GM18870 (cell line): ENCODE results near the gene CWC27.

ENCODE experiments used
- ATAC-seq: cut with Tn5 transposase; IDR thresholded peaks from one replicate; pipeline ENCODE4 v1.9.1; 2021; ENCODE audit warnings: moderate library complexity; ENCODE audit not compliant: unreplicated experiment

The CWC27 gene, protein sequence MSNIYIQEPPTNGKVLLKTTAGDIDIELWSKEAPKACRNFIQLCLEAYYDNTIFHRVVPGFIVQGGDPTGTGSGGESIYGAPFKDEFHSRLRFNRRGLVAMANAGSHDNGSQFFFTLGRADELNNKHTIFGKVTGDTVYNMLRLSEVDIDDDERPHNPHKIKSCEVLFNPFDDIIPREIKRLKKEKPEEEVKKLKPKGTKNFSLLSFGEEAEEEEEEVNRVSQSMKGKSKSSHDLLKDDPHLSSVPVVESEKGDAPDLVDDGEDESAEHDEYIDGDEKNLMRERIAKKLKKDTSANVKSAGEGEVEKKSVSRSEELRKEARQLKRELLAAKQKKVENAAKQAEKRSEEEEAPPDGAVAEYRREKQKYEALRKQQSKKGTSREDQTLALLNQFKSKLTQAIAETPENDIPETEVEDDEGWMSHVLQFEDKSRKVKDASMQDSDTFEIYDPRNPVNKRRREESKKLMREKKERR

DNA sequence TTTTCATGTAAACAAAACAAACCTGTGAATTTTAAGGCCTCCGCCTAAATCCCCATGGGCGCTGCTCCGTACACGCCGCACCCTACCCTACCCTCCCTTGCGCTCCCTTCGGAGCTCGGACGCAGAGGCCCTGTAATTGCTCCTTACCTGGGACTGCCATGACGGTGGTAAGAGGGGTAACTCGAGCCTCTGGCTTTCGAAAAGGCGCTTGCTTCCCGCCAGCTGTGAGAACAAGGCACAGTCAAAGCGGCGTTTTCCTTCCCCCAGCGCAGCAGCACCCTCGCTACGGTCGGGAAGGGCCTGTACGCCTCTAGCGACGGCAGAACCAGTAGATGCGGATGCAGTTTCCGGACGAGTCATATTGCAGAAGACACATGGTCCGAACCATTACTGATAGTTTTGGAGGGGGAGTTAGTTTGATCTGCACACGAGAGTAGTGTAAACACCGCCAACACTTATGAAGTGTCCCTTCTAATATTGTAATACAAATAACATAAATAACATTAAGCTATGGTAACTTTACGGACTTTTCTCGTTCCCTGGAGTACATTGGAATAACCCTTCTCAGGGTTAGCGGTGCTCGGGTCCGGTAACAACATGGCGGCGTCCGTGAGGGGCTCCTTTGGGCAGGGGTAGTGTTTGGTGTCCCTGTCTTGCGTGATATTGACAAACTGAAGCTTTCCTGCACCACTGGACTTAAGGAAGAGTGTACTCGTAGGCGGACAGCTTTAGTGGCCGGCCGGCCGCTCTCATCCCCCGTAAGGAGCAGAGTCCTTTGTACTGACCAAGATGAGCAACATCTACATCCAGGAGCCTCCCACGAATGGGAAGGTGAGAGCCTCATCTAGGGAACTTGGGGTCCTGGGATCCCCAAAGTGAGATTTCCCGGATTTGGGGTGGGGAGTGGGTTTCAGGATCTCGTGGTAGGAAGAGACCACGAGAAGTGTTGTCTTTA lies at the start of gene CWC27, which contains the start of gene SREK1IP1:
Gene CWC27, plus strand, starts transcription at position 573 of the 955 bp plus-strand sequence. Its CDS starts 217 bp downstream, at position 790.
Gene SREK1IP1, minus strand, starts transcription at position 334 of the 955 bp plus-strand sequence. Its CDS starts 174 bp downstream, at position 160.
- peak; percentile 97 for ATAC-seq

DNA sequence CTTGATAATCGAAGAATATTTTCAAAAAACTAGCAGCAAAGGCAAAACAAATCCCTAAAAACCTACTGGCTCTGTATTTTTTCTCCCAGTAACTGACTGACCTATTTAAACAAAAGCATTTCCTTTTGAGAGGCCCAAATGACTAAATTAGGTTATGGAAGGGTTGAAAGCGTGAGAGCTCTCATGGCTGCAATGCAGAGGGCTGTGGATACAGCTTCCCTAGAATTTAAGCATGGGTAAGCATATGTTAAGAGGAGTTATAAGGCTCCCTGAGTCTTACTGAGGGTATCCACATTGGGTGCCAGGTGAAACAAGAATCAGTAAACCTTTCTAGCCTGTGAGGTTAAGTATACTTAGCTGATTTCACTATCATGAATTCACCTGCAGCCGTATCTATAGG lies 46.1 kb upstream of the CWC27 start:
- ATAC-seq: no peak

DNA sequence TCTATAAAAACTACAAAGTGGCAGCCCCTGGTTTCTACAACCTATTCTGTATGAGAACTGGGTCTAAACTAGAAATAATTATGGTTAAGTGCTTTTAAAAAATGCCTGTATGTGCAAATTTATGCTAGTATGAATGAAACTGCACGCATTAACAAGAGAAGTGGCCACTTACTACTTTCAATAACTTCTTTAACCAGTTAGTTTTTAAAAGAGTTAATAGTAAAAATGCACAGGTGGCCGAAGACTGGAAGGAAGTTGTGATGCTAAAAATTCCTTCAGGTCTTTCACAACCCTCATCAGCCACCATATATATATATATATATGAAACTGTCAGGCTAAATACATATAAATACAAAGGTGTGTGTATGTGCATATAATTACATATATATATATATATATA lies 41.6 kb upstream of the CWC27 start:
- ATAC-seq: no peak

DNA sequence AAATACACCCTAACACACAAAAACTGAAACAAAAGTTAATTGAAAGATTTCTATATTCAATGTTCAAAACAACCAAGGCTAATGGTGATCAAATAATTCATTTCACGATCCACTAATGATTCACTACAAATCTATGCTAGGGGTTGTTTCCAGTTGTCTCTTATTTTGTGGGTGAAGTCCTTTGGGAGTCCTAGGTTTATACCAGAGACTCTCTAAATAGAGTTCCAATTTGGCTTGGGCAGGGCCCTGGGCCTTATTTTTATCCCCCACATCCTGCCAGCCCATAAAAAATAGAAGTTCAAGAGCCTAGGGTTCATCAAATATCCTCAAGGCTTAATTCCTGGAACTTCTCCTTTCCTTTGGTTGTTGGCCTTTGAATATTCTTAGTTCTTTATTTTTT lies 26.3 kb upstream of the CWC27 start:
- no peak for ATAC-seq

DNA sequence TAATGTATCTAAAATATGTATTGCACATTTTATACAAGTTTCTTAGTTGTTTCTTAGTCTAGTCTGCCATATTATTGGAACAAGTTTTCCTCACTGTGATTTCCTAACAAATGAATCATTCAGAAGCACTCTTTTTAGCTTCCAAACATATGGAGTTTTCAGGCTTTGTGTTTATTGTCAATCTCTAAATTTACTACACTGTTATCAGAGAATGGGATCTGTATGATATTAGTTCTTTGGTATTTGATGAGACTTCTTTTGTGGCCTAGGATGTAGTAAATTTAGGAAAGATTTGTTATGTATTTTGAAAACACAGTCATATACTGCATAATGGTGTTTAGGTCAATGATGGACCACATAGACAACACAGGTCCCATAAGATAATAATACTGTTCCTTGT lies 25.9 kb upstream of the CWC27 start:
- ATAC-seq: no peak

DNA sequence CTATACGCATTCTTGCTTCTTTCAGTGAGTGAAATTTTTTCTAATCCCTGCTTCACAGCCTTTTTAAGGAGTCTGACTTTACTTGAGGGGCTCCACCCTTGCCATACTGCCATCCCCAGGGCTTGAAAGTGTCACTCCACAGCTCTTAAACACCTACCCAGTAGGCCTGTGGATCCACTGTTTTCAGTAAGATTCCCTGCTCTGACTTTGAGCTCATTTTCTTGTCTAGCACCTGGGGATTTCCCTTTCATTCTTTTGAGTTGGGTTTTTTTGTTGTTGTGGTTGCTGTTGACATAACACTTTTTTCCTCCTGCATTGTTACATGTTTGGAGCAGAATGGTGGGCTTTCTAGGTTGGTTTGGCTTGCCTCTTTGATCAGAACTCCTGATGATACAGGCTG lies 23.8 kb upstream of the CWC27 start:
- ATAC-seq: no peak

DNA sequence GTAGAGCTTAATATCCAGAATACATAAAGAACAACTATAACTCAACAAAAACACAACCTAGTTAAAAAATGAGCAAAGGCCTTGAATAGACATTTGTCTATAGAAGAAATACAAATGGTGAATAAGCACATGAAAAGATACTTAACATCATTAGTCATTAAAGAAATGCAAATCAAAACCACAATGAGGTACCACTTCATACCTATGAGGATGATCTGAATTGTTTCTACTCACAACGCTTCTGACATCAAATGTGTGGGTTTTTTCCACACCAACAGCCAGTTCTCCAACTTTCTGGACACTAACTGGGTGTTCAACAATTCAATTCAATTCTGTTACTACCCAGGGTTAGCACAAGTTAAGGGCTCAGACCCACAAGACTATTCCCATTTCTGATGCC lies 22.3 kb upstream of the CWC27 start:
- no peak for ATAC-seq

DNA sequence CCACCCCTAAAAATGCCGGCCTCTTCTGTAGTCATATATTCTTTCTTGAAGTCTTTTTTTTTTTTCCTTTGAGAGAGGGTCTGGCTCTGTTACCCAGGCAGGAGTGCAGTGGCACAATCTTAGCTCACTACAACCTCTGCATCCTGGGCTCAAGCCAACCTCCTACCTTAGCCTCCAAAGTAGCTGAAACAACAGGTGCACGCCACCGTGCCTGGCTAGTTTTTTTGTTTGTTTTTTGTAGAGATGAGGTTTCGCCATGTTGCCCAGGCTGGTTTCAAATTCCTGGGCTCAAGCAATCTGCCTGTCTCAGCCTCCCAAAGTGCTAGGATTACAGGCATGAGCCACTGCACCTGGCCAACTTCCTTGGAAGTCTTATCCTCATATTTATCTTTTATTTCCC lies 19.3 kb upstream of the CWC27 start:
- ATAC-seq: no peak

DNA sequence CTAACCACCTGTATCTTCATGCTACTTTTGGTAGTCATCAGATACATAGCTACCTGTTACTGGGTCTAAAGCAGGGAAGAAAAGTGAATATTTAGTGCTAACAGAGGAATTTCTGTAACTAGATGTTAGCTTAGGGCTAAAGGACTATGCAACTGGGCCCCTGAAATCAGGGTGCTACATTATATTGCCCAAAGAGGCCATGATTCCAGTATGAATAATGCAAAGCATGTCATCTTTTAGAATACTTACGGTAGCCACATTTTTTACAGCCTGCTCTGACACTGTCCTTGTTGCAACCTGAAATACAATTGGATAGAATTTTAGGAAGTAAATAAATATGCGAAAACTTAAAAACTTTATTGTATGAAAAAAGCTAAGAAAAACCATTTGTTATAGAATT lies 14.7 kb upstream of the CWC27 start:
- no peak for ATAC-seq

DNA sequence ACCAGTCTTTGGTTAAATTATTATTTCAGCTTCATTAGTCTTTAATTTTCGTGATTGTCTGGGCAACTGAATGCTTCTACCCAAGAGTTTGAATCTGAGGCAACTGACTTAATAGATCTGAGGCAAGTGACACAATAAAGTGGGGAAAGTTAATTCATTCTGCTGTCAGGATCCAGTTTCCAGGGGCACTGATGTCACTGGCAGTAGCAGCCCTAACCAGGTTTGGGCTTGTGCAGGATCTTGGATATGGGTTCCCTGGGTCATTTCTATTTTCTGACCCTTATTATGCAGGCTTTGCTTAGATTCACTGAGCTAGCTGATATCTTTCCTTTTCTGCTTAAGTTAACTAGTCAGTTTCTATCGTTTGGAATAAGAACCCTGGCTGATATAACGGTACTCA lies 9.8 kb upstream of the CWC27 start:
- ATAC-seq: no peak

DNA sequence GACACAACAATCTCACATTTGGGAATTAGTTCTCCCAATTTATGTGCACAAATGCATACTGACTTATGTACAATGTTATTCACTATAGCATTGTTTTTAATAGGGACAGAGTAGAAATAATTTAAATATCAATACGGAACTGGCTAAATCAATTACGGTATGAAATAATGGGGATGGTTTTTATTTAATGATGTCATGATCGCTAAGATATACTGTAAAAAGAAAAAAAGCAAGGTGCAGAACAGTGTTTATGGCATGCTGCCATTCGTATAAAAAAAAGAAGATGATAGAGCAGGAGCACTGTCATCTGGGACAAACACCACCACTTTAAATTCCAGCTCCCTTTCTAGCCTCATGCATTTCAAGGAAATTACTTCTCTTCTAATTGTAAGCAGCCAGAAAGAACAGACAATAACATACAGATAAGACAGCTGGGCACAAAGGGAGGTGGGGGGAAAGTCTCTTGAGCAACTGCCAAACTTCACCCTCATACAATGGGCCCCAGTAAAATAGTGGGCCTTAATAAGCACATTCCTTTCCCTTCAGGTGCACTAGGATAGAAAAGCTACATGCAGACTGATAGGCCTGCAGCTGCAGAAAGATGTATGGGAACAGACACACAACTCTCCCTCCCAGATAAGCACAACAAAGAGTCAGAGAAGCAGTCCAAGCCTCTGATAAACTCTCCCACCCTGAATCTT lies 8.6 kb upstream of the CWC27 start:
- ATAC-seq: no peak

DNA sequence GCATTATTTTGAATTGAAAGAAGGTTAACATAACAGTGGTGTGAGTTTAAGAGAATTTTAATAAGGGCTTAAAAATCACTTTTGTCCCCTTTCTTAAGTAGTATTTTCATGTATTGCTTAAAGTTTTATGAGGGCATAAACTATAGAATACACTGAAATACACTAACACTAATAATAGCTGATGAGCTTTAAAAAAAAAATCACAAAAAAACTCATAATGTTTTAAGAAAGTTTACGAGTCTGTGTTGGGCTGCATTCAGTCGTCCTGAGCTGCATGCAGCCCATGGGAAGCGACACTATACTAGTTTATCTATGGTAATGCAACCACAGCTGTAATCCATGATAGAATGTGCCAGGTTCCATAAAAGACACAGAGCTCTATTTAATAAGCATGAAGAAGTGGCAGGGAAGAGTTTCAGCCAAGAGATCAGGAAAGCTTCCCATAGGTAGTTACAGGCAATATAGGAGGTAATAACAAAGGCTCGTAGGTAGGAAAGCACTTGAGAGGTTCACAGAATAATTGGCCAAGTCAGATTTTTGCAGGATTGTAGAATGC lies 4.7 kb upstream of the CWC27 start:
- no peak for ATAC-seq

DNA sequence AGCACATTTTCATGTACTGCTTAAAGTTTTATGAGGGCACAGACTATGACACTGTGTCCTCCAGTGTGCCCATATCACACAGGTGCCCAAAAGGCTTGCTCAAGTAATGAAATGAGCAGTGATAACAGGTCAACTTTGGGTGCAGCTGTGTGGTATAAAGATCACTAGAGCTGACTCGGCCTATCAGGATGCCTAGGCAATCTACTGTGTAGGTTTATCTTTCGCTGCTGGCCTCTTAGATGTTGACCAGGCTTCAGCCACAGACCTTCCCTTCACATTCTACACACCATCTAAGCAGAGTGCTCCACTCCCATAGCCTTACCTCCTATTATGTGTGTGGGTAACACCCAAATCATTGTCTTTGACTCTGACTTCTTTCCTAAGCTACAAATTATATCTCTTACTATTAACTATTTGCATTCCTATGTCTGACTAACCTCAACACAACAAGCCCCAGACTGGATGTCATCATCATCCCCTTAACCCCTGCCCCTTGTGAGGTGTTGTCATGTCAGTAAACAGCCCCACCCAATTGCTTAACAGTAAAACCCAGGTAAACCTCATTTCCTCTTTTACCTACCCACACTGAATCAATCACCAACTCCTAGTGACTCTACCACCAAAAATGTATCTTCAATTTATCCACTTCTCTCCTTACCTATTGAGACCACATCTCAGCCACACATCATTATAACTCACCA lies 2.8 kb upstream of the CWC27 start:
- no peak for ATAC-seq

DNA sequence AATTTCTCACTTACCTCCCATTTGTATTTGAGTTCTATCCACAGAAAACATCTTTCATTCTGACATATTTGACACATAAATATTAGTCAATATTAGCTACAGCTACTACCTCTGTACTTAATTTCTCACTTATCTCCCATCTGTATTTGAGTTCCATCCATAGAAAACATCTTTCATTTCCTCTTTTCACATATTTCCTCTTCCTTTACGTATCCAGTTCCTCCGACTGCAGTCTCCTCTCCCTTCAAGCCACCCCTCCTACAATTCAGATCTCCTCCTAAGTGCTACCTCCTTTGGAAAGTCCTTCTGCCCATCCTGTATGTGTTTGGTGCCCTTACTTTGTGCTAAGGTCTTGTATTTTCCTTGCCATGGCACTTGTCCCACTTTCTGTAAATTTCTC lies 1.8 kb upstream of the CWC27 start:
- no peak for ATAC-seq

DNA sequence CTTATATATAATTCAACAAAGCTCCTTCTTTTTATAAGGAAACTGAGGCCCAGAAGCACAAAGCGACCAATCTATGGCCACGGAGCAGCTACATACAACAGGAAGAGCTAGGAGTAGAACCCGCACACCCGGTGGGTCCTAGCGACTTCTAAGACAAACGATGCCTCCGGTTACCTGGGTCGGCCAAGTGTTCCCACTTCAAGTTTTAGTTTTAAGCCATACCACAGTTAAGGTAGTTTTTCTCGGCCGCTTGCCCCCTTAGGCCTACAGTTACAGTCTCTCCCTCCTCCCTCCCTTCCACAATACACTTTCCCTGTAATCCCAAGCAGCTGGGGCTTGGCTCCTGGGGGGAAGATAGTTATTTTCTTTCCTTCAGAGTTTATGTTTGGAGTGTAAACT lies 772 bp upstream of the CWC27 start:
- peak; percentile 3 for ATAC-seq

DNA sequence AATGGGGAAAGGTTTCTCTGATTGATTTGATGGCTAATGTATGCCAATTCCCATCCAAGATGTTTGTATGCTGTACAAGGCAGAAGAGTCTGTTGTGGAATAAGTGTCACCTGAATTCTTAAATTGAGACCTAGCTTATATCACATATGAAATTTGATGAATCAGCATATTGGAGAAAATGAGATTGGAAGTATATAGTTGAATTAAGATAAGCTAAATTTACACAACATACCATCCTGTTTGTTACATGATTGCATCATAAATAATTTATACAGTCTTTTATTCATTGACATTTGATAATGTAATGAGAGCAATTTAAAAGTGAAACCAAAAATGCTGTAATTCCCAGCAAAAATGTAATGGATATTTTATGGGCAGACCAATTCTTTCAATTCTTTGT lies 1.1 kb downstream of the CWC27 start:
- no peak for ATAC-seq

DNA sequence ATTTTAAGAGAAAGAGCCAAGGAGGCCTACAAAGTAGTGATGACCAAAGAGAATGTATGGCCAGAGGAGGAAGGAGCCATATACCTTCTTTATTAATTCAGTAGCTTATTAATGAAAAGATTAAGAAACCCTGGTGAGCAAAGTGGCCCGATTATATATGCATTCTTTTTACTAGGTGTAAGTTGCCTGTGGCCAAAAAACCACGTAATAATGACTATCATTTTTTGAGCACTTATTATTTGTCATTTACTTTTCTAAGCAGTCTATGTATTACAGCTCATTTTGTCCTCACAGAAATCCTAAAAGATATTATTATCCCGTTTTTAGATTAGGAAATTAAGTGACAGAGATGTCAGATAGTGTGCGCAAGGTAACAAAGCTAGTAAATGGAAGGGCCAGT lies 3.0 kb downstream of the CWC27 start:
- ATAC-seq: no peak

DNA sequence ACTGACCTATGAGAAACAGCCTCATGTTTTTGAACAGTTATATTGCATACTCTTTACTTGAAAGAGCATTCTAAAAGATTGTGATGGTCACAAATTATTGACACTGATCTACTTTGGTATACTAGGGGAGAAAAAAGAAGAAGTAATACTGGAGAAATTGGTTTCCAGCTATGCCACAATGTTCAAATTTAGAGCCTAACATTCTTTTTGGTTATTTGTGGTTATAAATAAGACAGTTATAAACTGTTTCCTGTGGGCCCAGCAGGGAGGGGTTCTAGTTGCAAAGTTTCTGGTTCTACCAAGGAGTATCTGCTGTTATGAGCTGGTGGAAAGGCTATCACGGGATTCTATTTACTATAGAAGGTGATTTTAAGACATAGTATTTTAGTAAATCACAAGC lies 4.8 kb downstream of the CWC27 start:
- ATAC-seq: peak; percentile 37

DNA sequence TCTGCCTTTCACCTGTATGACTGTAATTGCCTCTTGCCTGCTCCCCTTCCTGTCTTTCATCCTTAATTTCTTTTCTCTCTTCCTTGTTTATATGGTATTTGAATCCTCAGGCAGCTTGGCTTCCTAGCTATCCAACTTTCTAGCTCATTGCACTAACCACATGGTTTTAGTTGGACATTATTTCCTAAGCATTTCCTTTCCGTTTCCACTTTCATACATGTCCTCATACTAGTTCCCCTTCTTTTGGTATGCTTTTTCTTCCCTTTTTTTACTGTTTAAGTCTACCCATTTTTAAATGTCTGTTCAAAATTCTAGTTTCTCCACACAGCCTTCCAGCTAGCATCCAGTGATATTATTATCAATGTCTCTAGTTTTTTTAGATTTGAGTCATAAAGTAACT lies 6.6 kb downstream of the CWC27 start:
- ATAC-seq: no peak

DNA sequence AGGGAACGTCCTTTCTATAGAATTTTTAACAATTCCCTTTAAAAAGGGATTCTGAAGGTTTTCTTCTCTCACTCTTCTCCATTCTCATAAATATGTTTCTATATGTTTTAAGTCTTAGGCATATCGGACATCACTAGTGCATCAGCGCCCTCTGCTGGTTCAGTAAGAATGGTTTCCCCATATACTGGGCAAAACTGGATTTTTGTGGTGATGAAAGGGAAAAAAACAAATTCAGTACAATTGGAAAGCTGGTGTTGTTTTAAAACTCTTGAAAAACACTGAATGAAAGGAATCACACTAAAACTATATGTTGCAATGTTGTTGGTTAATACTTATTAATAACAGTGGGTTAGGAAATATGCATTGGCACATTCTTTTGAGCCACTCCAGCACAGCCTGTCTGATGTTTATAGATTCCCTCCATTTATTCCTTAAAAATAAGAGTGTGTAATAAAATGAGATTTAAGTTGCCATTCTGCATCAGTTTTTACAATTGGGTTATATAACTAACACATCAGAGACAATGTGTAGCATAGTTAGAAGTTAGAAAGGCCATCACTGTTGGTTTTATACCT lies 15.8 kb downstream of the CWC27 start:
- ATAC-seq: peak; percentile 67
